Measurements from ENCODE around the gene CAND2. TPM values are rescaled to one million over a fixed set of nuclear protein-coding genes. Genes with fewer than 3 reads are reported as not detected.

The CAND2 gene
- total and polyA plus RNA-seq, 2 of the 8 experiments (the other 6 are each of a cell fraction or from before 2014, with no cell fraction given), result 8.7 TPM

DNA sequence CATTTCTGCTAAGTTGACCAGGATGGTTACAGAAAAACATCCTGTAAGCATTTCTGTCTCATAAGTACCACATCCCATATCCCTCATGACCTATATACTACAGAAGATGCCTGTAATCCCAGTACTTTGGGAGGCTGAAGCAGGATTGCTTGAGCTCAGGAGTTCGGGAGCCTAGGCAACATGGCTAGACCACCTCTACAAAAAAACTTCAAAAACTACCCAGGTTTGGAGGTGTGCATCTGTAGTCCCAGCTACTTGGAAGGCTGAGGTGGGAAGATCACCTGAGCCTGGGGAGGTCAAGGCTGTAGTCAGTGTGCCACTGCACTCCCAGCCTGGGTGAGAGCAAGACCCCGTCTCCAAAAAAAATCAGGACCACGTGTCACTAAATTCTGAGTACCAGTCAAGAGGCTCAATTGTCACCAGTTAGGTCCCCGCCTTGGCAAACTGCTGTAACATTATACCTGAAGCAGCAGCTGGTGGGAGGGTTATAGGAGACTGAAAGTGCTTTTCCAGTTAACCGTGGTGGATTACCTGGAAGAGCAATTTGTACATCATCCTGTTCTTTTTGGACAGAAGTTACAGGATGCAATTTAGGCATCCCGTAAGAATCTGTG lies 38.7 kb downstream of the CAND2 start (continued):
- TF ChIP-seq, protein P1, sequence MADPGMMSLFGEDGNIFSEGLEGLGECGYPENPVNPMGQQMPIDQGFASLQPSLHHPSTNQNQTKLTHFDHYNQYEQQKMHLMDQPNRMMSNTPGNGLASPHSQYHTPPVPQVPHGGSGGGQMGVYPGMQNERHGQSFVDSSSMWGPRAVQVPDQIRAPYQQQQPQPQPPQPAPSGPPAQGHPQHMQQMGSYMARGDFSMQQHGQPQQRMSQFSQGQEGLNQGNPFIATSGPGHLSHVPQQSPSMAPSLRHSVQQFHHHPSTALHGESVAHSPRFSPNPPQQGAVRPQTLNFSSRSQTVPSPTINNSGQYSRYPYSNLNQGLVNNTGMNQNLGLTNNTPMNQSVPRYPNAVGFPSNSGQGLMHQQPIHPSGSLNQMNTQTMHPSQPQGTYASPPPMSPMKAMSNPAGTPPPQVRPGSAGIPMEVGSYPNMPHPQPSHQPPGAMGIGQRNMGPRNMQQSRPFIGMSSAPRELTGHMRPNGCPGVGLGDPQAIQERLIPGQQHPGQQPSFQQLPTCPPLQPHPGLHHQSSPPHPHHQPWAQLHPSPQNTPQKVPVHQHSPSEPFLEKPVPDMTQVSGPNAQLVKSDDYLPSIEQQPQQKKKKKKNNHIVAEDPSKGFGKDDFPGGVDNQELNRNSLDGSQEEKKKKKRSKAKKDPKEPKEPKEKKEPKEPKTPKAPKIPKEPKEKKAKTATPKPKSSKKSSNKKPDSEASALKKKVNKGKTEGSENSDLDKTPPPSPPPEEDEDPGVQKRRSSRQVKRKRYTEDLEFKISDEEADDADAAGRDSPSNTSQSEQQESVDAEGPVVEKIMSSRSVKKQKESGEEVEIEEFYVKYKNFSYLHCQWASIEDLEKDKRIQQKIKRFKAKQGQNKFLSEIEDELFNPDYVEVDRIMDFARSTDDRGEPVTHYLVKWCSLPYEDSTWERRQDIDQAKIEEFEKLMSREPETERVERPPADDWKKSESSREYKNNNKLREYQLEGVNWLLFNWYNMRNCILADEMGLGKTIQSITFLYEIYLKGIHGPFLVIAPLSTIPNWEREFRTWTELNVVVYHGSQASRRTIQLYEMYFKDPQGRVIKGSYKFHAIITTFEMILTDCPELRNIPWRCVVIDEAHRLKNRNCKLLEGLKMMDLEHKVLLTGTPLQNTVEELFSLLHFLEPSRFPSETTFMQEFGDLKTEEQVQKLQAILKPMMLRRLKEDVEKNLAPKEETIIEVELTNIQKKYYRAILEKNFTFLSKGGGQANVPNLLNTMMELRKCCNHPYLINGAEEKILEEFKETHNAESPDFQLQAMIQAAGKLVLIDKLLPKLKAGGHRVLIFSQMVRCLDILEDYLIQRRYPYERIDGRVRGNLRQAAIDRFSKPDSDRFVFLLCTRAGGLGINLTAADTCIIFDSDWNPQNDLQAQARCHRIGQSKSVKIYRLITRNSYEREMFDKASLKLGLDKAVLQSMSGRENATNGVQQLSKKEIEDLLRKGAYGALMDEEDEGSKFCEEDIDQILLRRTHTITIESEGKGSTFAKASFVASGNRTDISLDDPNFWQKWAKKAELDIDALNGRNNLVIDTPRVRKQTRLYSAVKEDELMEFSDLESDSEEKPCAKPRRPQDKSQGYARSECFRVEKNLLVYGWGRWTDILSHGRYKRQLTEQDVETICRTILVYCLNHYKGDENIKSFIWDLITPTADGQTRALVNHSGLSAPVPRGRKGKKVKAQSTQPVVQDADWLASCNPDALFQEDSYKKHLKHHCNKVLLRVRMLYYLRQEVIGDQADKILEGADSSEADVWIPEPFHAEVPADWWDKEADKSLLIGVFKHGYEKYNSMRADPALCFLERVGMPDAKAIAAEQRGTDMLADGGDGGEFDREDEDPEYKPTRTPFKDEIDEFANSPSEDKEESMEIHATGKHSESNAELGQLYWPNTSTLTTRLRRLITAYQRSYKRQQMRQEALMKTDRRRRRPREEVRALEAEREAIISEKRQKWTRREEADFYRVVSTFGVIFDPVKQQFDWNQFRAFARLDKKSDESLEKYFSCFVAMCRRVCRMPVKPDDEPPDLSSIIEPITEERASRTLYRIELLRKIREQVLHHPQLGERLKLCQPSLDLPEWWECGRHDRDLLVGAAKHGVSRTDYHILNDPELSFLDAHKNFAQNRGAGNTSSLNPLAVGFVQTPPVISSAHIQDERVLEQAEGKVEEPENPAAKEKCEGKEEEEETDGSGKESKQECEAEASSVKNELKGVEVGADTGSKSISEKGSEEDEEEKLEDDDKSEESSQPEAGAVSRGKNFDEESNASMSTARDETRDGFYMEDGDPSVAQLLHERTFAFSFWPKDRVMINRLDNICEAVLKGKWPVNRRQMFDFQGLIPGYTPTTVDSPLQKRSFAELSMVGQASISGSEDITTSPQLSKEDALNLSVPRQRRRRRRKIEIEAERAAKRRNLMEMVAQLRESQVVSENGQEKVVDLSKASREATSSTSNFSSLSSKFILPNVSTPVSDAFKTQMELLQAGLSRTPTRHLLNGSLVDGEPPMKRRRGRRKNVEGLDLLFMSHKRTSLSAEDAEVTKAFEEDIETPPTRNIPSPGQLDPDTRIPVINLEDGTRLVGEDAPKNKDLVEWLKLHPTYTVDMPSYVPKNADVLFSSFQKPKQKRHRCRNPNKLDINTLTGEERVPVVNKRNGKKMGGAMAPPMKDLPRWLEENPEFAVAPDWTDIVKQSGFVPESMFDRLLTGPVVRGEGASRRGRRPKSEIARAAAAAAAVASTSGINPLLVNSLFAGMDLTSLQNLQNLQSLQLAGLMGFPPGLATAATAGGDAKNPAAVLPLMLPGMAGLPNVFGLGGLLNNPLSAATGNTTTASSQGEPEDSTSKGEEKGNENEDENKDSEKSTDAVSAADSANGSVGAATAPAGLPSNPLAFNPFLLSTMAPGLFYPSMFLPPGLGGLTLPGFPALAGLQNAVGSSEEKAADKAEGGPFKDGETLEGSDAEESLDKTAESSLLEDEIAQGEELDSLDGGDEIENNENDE (IDR thresholded peaks at IDR 0.05; ENCODE audit: insufficient replicate concordance, low read length), result no peak
- no peak for TF ChIP-seq CEBPB (IDR thresholded peaks at IDR 0.05; ENCODE audit: low read depth, low read length)
- TF ChIP-seq POLR2AphosphoS5 (IDR thresholded peaks at IDR 0.05; ENCODE audit: low read depth, low read length), result peak; percentile 68
- TF ChIP-seq, protein P2, sequence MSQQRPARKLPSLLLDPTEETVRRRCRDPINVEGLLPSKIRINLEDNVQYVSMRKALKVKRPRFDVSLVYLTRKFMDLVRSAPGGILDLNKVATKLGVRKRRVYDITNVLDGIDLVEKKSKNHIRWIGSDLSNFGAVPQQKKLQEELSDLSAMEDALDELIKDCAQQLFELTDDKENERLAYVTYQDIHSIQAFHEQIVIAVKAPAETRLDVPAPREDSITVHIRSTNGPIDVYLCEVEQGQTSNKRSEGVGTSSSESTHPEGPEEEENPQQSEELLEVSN (IDR thresholded peaks at IDR 0.05), result no peak
- peak in 1 of 2 experiments; percentile 23; a peak in 1 of 3 replicates for TF ChIP-seq POLR2A (IDR thresholded peaks at IDR 0.05; ENCODE audit: control extremely low read depth in 1 of 2, low read depth in 2 of 2, low read length in 2 of 2)
- TF ChIP-seq CTBP2 (IDR thresholded peaks at IDR 0.05; ENCODE audit: borderline replicate concordance, insufficient read depth, insufficient read length, low read length), result no peak
- TF ChIP-seq, protein P3, sequence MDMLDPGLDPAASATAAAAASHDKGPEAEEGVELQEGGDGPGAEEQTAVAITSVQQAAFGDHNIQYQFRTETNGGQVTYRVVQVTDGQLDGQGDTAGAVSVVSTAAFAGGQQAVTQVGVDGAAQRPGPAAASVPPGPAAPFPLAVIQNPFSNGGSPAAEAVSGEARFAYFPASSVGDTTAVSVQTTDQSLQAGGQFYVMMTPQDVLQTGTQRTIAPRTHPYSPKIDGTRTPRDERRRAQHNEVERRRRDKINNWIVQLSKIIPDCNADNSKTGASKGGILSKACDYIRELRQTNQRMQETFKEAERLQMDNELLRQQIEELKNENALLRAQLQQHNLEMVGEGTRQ (IDR thresholded peaks at IDR 0.05; ENCODE audit: low read length), result no peak

Measured in H1 (cell line).